Stomach smooth muscle (tissue), 2 donors: ENCODE measurements around the gene MGMT.

Experiments used
- H3K27ac ChIP-seq: one replicate; pipeline ENCODE4 v1.7.0; 2013; ENCODE audit warnings: mild to moderate bottlenecking, low read length, inconsistent platforms
- H3K27me3 ChIP-seq, 2 donors: one replicate each; pipeline ENCODE4 v1.7.0; 2013; ENCODE audit warnings: low read length in 2 of 2; ENCODE audit not compliant: insufficient read depth in 2 of 2, control insufficient read depth in 1 of 2
- H3K36me3 ChIP-seq, 2 donors: one replicate each; pipeline ENCODE4 v1.7.0; 2013; ENCODE audit warnings: low read length in 2 of 2; ENCODE audit not compliant: control insufficient read depth in 2 of 2, insufficient read depth in 2 of 2
- H3K4me1 ChIP-seq: one replicate; pipeline ENCODE4 v1.7.0; 2013; ENCODE audit warnings: low read length; ENCODE audit not compliant: control insufficient read depth, insufficient read depth
- H3K4me3 ChIP-seq, 2 donors: one replicate each; pipeline ENCODE4 v1.7.0; 2013; ENCODE audit warnings: low read length in 2 of 2
- H3K9ac ChIP-seq, 2 donors: one replicate each; pipeline ENCODE4 v1.7.0; 2013; ENCODE audit warnings: low read length in 2 of 2, mild to moderate bottlenecking in 1 of 2
- H3K9me3 ChIP-seq, 2 donors: one replicate each; pipeline ENCODE4 v1.7.0; 2013; ENCODE audit warnings: low read length in 2 of 2; ENCODE audit not compliant: control insufficient read depth in 2 of 2
- donor health status: healthy.
- donor health status: Pancreatic carcinoma.

The MGMT gene

DNA sequence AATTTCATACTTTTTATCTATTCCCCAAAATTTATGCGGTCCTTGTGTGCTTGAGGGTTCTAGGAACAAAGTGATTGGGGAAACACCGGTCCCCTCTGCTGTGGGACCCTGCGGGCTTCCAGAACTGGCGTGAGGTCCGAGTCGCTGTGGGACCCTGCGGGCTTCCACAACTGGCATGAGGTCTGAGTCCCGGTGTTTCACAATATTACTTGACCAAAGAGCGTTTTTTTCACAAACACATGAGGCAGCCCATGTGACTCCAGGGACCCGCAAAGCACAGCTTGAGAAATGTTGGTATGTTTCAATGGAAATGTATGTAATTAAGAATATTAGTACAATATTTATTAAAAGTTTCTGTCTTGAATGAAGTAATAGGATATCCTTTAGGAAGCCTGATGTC lies 212.2 kb downstream of the MGMT start:
- H3K27me3 ChIP-seq, result no peaks in the 10 kb centered on the region
- no peak overlapping the region for H3K27ac ChIP-seq
- no peaks in the 10 kb centered on the region for H3K9me3 ChIP-seq
- no peaks in the 10 kb centered on the region for H3K4me1 ChIP-seq
- H3K9ac ChIP-seq, result no peak overlapping the region
- no peaks in the 10 kb centered on the region for H3K36me3 ChIP-seq
- no peak overlapping the region for H3K4me3 ChIP-seq

DNA sequence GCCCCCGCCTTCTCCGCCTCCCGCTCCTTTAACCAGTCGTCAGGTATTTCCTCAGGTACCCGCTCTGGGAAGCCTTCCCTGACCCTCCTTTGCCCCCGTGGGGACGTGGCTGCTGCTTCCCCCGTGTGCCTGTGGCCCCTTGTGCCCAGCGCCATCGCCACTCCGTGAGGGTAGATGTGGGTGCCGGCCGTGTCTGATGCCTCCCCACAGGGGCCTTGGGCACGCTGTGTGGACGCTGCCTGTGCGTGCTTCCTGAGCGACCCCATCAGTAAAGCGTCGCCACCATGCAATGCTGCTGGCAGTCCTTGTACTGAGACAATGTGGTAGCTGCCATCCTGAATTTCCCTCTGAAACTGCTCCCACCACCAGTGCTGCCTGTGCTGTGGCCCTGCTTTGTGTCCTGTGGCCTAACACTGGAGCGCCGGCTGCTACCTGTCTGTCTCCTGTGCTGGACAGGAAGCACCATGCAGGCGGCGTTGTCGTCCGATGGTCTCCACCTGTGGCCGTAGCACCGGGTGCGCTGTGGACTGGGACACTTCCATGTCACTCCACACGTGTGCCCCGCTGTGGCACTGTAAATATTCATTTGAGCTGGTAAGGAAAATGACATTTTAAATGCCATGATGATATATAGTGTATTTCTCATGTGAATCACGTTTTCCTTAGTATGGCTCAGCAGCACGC lies 213.8 kb downstream of the MGMT start:
- Histone ChIP-seq H3K36me3 (no peaks in the 10 kb centered on the region), H3K27me3 (no peaks in the 10 kb centered on the region)

DNA sequence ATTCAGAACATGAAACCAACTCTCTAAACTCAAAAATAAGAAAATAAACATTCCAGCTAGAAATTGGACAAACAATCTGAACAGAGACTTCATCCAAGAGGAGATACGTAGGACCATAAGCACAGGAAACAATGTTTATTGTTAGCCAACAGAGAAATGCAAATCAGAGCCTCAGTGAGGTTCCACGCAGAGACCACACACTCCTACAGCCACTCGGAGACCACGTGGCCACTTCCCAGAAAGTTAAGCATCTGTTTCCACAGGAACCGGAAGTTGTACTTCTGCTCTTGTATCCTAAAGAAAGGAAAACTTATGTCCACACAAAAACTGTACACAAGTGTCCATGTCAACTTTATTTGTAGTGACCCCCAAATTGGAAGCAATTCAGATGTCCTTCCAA lies 214.8 kb downstream of the MGMT start:
- Histone ChIP-seq H3K27me3 (no peaks in the 10 kb centered on the region), H3K9ac (no peak overlapping the region), H3K27ac (no peak overlapping the region), H3K9me3 (no peaks in the 10 kb centered on the region), H3K36me3 (no peaks in the 10 kb centered on the region), H3K4me3 (no peak overlapping the region), H3K4me1 (no peaks in the 10 kb centered on the region)

More for the DNA sequence above, 213.8 kb downstream of the MGMT start:
- Histone ChIP-seq H3K4me1 (no peaks in the 10 kb centered on the region), H3K4me3 (no peak overlapping the region), H3K9me3 (no peaks in the 10 kb centered on the region), H3K27ac (no peak overlapping the region), H3K9ac (no peak overlapping the region)

DNA sequence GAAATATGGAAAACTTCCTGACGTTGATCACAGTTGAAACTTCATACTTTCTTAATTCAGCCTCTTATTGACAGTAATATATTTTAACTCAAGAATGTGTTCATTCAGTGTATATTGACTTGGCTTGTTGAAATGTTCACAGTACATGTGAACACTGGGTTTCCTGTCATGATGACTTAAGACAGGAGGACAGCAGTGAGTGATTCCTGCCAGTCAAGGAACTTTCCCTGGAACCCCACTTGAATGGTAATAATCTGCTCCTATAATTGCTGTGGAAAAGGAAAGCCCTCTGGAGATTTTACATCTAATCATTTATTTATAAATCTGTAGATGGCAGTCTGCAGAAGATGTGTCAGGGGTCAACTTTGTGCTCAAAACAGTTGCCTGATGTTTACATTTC lies 216.5 kb downstream of the MGMT start:
- H3K36me3 ChIP-seq, result no peaks in the 10 kb centered on the region
- no peak overlapping the region for H3K27ac ChIP-seq
- H3K4me1 ChIP-seq, result no peaks in the 10 kb centered on the region
- no peaks in the 10 kb centered on the region for H3K9me3 ChIP-seq
- H3K4me3 ChIP-seq, result no peak overlapping the region
- H3K9ac ChIP-seq, result no peak overlapping the region
- no peaks in the 10 kb centered on the region for H3K27me3 ChIP-seq

DNA sequence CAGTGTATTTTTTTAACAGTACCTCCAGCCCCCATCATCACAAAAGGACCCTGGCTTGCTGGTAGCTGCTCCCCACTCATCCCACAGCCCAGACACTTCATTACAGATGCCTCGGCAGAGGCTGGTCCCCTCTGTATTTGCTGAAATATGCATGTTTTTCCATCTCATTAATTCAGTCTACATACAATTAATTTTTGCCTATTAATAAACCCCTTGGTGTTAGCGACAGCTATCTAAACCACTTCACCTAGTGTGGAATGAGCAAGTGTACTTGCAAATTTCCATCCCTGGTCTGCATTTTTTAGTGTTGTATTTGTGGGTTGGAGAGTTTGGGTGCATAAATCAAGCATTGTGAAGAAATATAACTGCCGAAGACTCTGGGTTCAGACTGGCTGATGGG lies 216.9 kb downstream of the MGMT start:
- no peaks in the 10 kb centered on the region for H3K9me3 ChIP-seq
- no peaks in the 10 kb centered on the region for H3K27me3 ChIP-seq
- H3K9ac ChIP-seq, result no peak overlapping the region
- no peaks in the 10 kb centered on the region for H3K36me3 ChIP-seq
- H3K4me1 ChIP-seq, result no peaks in the 10 kb centered on the region
- H3K4me3 ChIP-seq, result no peak overlapping the region
- no peak overlapping the region for H3K27ac ChIP-seq

DNA sequence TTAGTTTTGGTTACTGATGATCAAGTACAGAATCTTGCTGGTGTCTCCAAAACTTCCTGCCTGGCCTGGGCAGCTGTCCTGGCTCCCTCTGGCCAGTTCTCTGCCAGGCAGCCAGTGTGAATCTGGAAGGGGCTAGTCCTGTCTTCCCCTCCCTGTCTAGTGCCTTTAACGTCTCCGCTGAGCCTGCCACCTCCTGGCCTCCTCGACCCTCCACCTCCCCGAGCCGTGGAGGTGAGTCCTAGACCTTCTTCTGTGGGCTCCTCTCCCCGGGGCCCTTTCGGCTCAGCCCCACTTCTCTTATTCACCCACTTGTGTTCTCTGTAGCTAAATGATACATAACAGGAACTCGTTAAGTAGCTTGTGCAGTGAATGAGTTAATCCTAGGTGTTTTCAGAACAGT lies 218.2 kb downstream of the MGMT start:
- H3K4me1 ChIP-seq, result peaks cover under 1% of the 10 kb centered on the region
- H3K4me3 ChIP-seq, result no peak overlapping the region
- no peak overlapping the region for H3K9ac ChIP-seq
- H3K27me3 ChIP-seq, result no peaks in the 10 kb centered on the region
- H3K9me3 ChIP-seq, result no peaks in the 10 kb centered on the region
- no peak overlapping the region for H3K27ac ChIP-seq
- H3K36me3 ChIP-seq, result no peaks in the 10 kb centered on the region

DNA sequence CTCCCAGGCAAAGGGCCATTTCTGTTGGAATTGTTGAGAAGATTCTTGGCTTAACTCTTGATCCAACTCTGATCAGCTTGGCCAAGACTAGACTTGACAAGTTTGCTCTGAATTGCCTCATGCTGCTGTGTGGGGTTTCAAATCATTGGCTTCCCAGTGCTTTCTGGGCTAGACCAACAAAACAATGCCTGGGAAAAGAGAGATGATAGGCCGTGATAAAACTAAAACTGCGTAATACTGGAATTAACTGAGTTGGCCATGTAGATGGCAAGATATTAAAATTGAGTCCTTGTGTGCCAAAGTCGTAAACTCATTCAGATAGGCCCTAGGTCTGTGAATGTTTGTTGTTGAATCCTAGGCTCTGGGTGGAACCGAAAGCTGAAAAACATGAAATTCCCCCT lies 222.6 kb downstream of the MGMT start:
- no peak overlapping the region for H3K27ac ChIP-seq
- H3K27me3 ChIP-seq, result no peaks in the 10 kb centered on the region
- no peaks in the 10 kb centered on the region for H3K9me3 ChIP-seq
- no peak overlapping the region for H3K4me3 ChIP-seq
- no peaks in the 10 kb centered on the region for H3K36me3 ChIP-seq
- H3K4me1 ChIP-seq, result peaks cover 21% of the 10 kb centered on the region
- H3K9ac ChIP-seq, result no peak overlapping the region

DNA sequence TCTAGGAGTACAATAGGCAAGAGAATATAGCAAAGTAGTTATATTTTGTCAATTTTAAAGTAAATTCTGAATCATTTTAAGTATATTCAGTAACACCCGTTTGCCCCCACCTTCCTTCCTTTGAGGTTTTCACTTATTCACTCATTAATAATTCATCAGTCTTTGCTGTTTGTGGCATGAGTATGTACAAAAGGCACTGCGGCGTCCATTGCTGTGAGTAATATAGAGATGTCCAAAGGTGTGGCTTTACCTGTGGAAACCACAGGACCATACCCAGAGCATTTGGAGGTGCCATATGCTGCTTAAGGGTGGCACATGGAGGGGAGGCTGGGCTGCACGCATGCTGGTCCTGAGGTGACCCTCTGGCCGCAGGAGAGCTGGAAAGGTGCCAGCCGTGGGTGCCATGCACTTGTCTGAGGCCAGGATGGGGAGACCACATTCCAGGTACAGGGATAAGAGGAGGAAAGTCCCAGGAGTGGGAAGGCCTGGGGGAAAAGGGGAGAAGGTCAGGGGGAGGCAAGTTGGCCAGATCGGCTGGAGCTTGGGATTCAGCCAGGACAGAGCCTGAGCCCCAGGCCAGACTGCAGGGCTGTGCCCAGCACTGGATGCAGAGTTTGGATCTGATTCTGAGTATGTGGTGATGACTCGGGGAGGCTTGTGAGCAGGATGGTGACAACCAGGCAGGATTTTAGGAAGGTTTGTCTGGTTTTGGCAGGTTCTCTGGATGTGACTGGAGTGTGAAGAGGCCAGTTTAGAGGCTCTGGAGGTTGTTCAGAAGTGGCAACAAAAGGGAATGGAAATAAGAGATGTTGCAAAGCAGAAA lies 223.4 kb downstream of the MGMT start:
- Histone ChIP-seq H3K36me3 (no peaks in the 10 kb centered on the region), H3K27ac (no peak overlapping the region), H3K27me3 (no peaks in the 10 kb centered on the region), H3K9ac (no peak overlapping the region), H3K9me3 (no peaks in the 10 kb centered on the region), H3K4me1 (peaks cover 21% of the 10 kb centered on the region), H3K4me3 (no peak overlapping the region)

DNA sequence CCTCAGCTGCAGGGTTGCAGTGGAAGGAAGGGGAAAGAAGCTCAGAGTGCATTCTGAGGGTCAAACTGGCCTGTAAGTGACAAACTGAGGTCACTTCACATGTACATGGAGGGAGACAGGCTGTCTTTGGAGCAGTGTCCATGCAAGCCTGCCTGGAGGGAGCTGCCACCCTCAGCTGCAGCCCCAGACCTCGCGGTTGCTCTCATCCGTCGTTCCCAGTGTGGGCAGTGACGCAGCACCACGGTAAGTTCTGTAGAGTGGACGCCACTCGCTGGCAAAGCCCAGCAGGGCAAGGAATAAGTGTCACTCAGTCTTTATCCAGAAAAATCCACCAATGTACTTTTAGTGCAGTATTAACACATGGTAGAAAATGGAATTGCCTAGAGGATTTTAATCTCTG lies 225.7 kb downstream of the MGMT start:
- no peak overlapping the region for H3K9ac ChIP-seq
- H3K36me3 ChIP-seq, result no peaks in the 10 kb centered on the region
- H3K27me3 ChIP-seq, result no peaks in the 10 kb centered on the region
- H3K4me3 ChIP-seq, result no peak overlapping the region
- H3K4me1 ChIP-seq, result peaks cover 21% of the 10 kb centered on the region
- no peak overlapping the region for H3K27ac ChIP-seq
- no peaks in the 10 kb centered on the region for H3K9me3 ChIP-seq

DNA sequence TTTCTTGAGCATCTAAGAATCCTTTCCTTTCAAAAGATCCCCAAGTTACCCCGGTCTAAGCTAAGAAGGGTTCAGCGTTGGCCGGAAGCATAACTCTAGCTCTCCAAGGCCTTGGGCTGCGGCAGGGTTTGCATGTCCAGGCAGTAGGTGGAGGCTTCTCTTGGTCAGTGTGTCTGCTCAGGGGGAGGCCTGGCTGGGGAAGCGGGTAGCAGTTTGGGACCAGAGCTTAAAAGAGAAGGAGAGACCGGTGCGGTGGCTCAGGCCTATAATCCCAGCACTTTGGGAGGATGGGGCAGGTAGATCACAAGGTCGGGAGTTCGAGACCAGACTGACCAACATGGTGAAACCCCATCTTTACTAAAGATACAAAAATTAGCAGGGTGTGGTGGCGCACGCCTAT lies 226.3 kb downstream of the MGMT start:
- H3K4me1 ChIP-seq, result peaks cover 21% of the 10 kb centered on the region
- H3K9me3 ChIP-seq, result no peaks in the 10 kb centered on the region
- no peaks in the 10 kb centered on the region for H3K27me3 ChIP-seq
- no peak overlapping the region for H3K9ac ChIP-seq
- H3K4me3 ChIP-seq, result no peak overlapping the region
- H3K36me3 ChIP-seq, result no peaks in the 10 kb centered on the region
- H3K27ac ChIP-seq, result no peak overlapping the region

DNA sequence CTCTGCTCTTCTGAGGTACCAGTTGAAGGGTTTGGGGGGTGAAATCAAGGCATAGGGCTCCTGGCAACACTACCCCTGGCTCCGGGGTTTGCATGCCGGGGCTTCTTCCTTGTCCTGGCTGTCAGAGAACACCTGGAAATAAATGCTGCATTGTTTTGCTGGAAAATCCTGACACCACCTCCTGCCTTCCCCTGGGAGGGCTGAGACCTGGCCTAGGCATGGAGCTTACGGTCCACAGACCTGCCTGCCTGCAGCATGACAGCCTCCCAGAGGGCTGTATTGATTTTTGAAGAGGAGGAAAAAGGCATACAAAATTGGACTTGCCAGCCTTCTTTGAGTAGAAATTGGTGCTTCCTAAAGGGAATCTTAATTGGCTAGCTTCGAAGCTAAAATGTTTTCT lies 227.1 kb downstream of the MGMT start:
- Histone ChIP-seq H3K27ac (no peak overlapping the region), H3K36me3 (no peaks in the 10 kb centered on the region), H3K4me1 (peaks cover 21% of the 10 kb centered on the region), H3K9me3 (no peaks in the 10 kb centered on the region), H3K27me3 (no peaks in the 10 kb centered on the region), H3K9ac (no peak overlapping the region), H3K4me3 (no peak overlapping the region)
